Fibroblast of pulmonary artery (primary cell): Measurements from ENCODE around the gene CCDC43.

Source experiments
- DNase-seq: peaks from one replicate; pipeline ENCODE4 v3.0.0-alpha.2; 2010; ENCODE audit warnings: low read depth
- H3K4me3 ChIP-seq: replicated peaks from 2 replicates; pipeline ENCODE4 v1.5.1; 2011; ENCODE audit warnings: low read depth, mild to moderate bottlenecking, control low read depth, low read length, moderate library complexity
- CTCF ChIP-seq: IDR thresholded peaks from 2 replicates; pipeline ENCODE4 v1.5.1; 2011; ENCODE audit warnings: mild to moderate bottlenecking, control low read depth, low read length, inconsistent platforms; ENCODE audit errors: missing control alignments

CCDC43 gene

GRCh38 chr17:44652727-44653126 lies 36.8 kb downstream of the CCDC43 start:
- no peak overlapping the region for H3K4me3 ChIP-seq
- no peak for TF ChIP-seq CTCF

GRCh38 chr17:44651228-44651627 lies 38.3 kb downstream of the CCDC43 start:
- TF ChIP-seq CTCF, result no peak
- H3K4me3 ChIP-seq, result no peak overlapping the region
- DNase-seq, result no peak

More at GRCh38 chr17:44652727-44653126, 36.8 kb downstream of the CCDC43 start:
- no peak for DNase-seq

DNA sequence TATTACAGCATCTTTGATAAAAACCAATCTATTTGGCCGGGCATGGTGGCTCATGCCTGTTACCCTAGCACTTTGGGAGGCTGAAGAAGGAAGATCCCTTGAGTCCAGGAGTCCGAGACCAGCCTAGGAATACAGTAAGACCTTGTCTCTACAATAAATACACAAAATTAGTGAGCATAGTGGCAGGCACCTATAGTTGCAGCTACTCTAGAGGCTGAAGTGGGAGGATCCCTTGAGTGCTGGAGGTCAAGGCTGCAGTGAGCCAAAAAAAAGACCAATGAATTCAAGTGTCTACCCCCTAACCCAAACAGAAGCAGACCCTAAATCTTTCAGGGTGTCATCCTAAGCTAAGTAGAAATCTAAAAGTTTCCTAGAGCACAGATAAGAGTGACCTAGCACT lies 40.6 kb downstream of the CCDC43 start:
- no peak for TF ChIP-seq CTCF

DNA sequence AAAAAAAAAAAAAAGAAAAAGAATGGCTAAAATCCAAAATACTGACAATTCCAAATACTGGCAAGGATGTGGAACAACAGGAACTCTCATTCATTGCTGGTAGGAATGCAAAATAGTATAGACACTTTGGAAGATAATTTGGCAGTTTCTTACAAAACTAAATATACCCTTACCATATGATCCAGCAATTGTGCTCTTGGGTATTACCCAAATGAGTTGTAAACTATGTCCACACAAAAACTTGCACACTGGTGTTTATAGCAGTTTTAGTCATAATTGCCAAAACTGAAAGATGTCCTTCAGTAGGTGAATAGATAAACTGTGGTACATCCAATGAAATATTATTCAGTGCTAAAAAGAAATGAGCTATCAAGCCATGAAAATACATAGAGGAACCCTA lies 41.8 kb downstream of the CCDC43 start:
- no peak for DNase-seq
- no peak for TF ChIP-seq CTCF
- no peak overlapping the region for H3K4me3 ChIP-seq

More for the DNA sequence above, 40.6 kb downstream of the CCDC43 start:
- no peak overlapping the region for H3K4me3 ChIP-seq
- DNase-seq, result no peak

GRCh38 chr17:44646280-44646679 lies 43.3 kb downstream of the CCDC43 start:
- no peak for TF ChIP-seq CTCF
- no peak for DNase-seq
- H3K4me3 ChIP-seq, result no peak overlapping the region

GRCh38 chr17:44645341-44645740 lies 44.2 kb downstream of the CCDC43 start:
- TF ChIP-seq CTCF, result no peak
- H3K4me3 ChIP-seq, result no peak overlapping the region
- no peak for DNase-seq

GRCh38 chr17:44642834-44643233 lies 46.7 kb downstream of the CCDC43 start:
- H3K4me3 ChIP-seq, result no peak overlapping the region
- no peak for DNase-seq
- no peak for TF ChIP-seq CTCF
